OCI-LY7 (cell line): ENCODE results near the gene SLC39A10. TPM values are rescaled to one million over a fixed set of nuclear protein-coding genes. Genes with fewer than 3 reads are reported as not detected.

Source experiments
- BruUV-seq: library from RNA; stranded (reverse); fragments of 400-500 nt; replicated peaks from 2 replicates; lab custom pipeline; 2021; lab: Mats Ljungman, UMichigan
- CTCF ChIA-PET: fragments of 300-600 bp; sonication (Branson Sonifier 250); formaldehyde crosslinking; loops from one replicate; lab custom pipeline; 2022; ENCODE audit warnings: antibody characterized with exemption; ENCODE audit not compliant: unreplicated experiment; lab: Charles Lee
- POLR2A ChIA-PET: fragments of 300-600 bp; sonication (Branson Sonifier 250); formaldehyde crosslinking; loops from one replicate; lab custom pipeline; 2022; ENCODE audit warnings: antibody characterized with exemption; lab: Charles Lee
- DNase-seq: peaks from one replicate; pipeline ENCODE4 v3.0.0-alpha.2; 2015; ENCODE audit warnings: low spot score
- H2AFZ ChIP-seq: fragments of 200-600 bp; sonication (generic), shearing (Covaris generic); 2 replicates; pipeline ENCODE4 v1.6.1; 2014; ENCODE audit warnings: mild to moderate bottlenecking, antibody characterized with exemption, low read length, moderate library complexity
- H3K27ac ChIP-seq: fragments of 200-600 bp; sonication (generic); 2 replicates; pipeline ENCODE4 v1.5.1; 2014; ENCODE audit warnings: mixed run types, low read depth, mild to moderate bottlenecking, moderate library complexity, low read length, inconsistent platforms; ENCODE audit not compliant: poor library complexity, severe bottlenecking
- H3K36me3 ChIP-seq: fragments of 200-600 bp; sonication (generic); 2 replicates; pipeline ENCODE4 v1.6.1; 2014; ENCODE audit warnings: mild to moderate bottlenecking, antibody characterized with exemption, low read length, moderate library complexity, mixed read lengths; ENCODE audit not compliant: insufficient read depth
- H3K4me1 ChIP-seq: fragments of 200-600 bp; sonication (generic); 2 replicates; pipeline ENCODE4 v1.5.1; 2014; ENCODE audit warnings: mild to moderate bottlenecking, low read length; ENCODE audit not compliant: insufficient read depth, poor library complexity, severe bottlenecking
- H3K4me2 ChIP-seq: fragments of 200-600 bp; sonication (generic); 2 replicates; pipeline ENCODE4 v1.6.1; 2014; ENCODE audit warnings: mild to moderate bottlenecking, low read length
- H3K4me3 ChIP-seq: fragments of 200-600 bp; sonication (generic); 2 replicates; pipeline ENCODE4 v1.5.1; 2014; ENCODE audit warnings: mild to moderate bottlenecking, low read depth, low read length; ENCODE audit not compliant: poor library complexity, severe bottlenecking
- H3K79me2 ChIP-seq: fragments of 200-600 bp; sonication (generic); 2 replicates; pipeline ENCODE4 v1.6.1; 2016; ENCODE audit warnings: low read depth, mild to moderate bottlenecking, low read length, moderate library complexity, mixed read lengths; ENCODE audit not compliant: insufficient read depth
- H3K9me2 ChIP-seq: fragments of 200-600 bp; sonication (generic); 2 replicates; pipeline ENCODE4 v1.6.1; 2016; ENCODE audit warnings: mild to moderate bottlenecking, low read length, mixed read lengths; ENCODE audit not compliant: insufficient read depth
- H3K9me3 ChIP-seq: fragments of 200-600 bp; sonication (generic); 2 replicates; pipeline ENCODE4 v1.6.1; 2014; ENCODE audit warnings: mild to moderate bottlenecking, mixed run types, low read length, mixed read lengths
- H4K20me1 ChIP-seq: fragments of 200-600 bp; sonication (generic); 2 replicates; pipeline ENCODE4 v1.6.1; 2014; ENCODE audit warnings: mild to moderate bottlenecking, antibody characterized with exemption, low read length, moderate library complexity, mixed read lengths; ENCODE audit not compliant: insufficient read depth
- CTCF ChIP-seq: fragments of 200-600 bp; sonication (generic); conservative IDR thresholded peaks from 2 replicates; pipeline ENCODE4 v1.5.1; 2014; ENCODE audit warnings: mild to moderate bottlenecking, antibody characterized with exemption, low read length, moderate library complexity, mixed read lengths
- EZH2phosphoT487 ChIP-seq: fragments of 200-600 bp; sonication (generic); IDR thresholded peaks from 2 replicates; pipeline ENCODE4 v1.6.1; 2018; ENCODE audit warnings: low read depth, borderline replicate concordance, mild to moderate bottlenecking, mixed run types, antibody characterized with exemption, low read length, moderate library complexity, mixed read lengths
- intact Hi-C: fragments of 100-400 bp; cut with micrococcal nuclease; formaldehyde crosslinking; loops from one replicate; pipeline ENCODE4 v1.10.0; 2022; ENCODE audit not compliant: unreplicated experiment
- total RNA-seq, 2 experiments: library from RNA; depleted of rRNA in 1 of 2; stranded (reverse); fragments of >200 nt in 1 of 2; shearing (Covaris generic) in 1 of 2; gene quantifications; 2 replicates each; pipeline ENCODE4 v1.2.3, GENCODE V29; 2014 to 2022

The SLC39A10 gene
- total RNA-seq, 2 experiments from 2014 or later: 14.7 to 31.9 TPM

GRCh38 chr2:195732574-195732973 lies 75.5 kb downstream of the SLC39A10 start:
- intact Hi-C loops: no loop called here
- no peaks in the 10 kb centered on the region for H3K36me3 ChIP-seq
- H2AFZ ChIP-seq: no peak overlapping the region
- H3K27ac ChIP-seq: no peak overlapping the region
- CTCF ChIA-PET: no interaction called here
- H3K4me2 ChIP-seq: no peak overlapping the region
- no peaks in the 10 kb centered on the region for H4K20me1 ChIP-seq
- H3K4me3 ChIP-seq: no peak overlapping the region
- TF ChIP-seq CTCF (no peak), EZH2phosphoT487 (no peak)
- no peaks in the 10 kb centered on the region for H3K9me2 ChIP-seq
- POLR2A ChIA-PET: interaction anchor here (0.7 to 0.8 kb wide), 2 partner anchors 27 to 263 kb away, joined by 3 to 4 read pairs; no protein-coding TSS in a partner anchor
- H3K79me2 ChIP-seq: no peaks in the 10 kb centered on the region
- no TSS peak for BruUV-seq
- no peak for DNase-seq
- no peaks in the 10 kb centered on the region for H3K4me1 ChIP-seq
- no peaks in the 10 kb centered on the region for H3K9me3 ChIP-seq

- no peak overlapping the region for H3K27ac ChIP-seq
- no peak overlapping the region for H3K4me3 ChIP-seq
- ChIA-PET POLR2A (interaction anchor here (0.7 kb wide), 1 partner anchor 1548 kb away, joined by 3 read pairs; no protein-coding TSS in a partner anchor), CTCF (no interaction called here)
- no TSS peak for BruUV-seq
- no peaks in the 10 kb centered on the region for H3K79me2 ChIP-seq
- H2AFZ ChIP-seq: no peak overlapping the region
- no peak overlapping the region for H3K4me2 ChIP-seq
- H3K9me3 ChIP-seq: no peaks in the 10 kb centered on the region
- H3K4me1 ChIP-seq: no peaks in the 10 kb centered on the region
- TF ChIP-seq CTCF (no peak), EZH2phosphoT487 (no peak)
- H3K36me3 ChIP-seq: no peaks in the 10 kb centered on the region
- DNase-seq: no peak
- H4K20me1 ChIP-seq: no peaks in the 10 kb centered on the region
- intact Hi-C loops: no loop called here
- no peaks in the 10 kb centered on the region for H3K9me2 ChIP-seq
Measured at GRCh38 chr2:195733831-195734230, 76.8 kb downstream of the SLC39A10 start.

GRCh38 chr2:195734395-195734794 lies 77.4 kb downstream of the SLC39A10 start:
- no peaks in the 10 kb centered on the region for H3K36me3 ChIP-seq
- TF ChIP-seq CTCF: no peak
- no peak for TF ChIP-seq EZH2phosphoT487
- no TSS peak for BruUV-seq

More at GRCh38 chr2:195734395-195734794, 77.4 kb downstream of the SLC39A10 start:
- H4K20me1 ChIP-seq: no peaks in the 10 kb centered on the region
- H3K27ac ChIP-seq: no peak overlapping the region
- H3K4me3 ChIP-seq: no peak overlapping the region
- no peak overlapping the region for H2AFZ ChIP-seq
- H3K4me1 ChIP-seq: no peaks in the 10 kb centered on the region
- intact Hi-C loops: no loop called here
- no peaks in the 10 kb centered on the region for H3K9me2 ChIP-seq
- no peaks in the 10 kb centered on the region for H3K79me2 ChIP-seq
- DNase-seq: no peak
- H3K4me2 ChIP-seq: no peak overlapping the region
- H3K9me3 ChIP-seq: no peaks in the 10 kb centered on the region
- ChIA-PET POLR2A (interaction anchor here (0.6 kb wide), 1 partner anchor 273 kb away, joined by 3 read pairs; no protein-coding TSS in a partner anchor), CTCF (no interaction called here)
